ENCODE measurements around the gene COL7A1. TPM values are rescaled to one million over a fixed set of nuclear protein-coding genes. Genes with fewer than 3 reads are reported as not detected.

The COL7A1 gene
- total RNA-seq, 1 donor from 2014 or later = 28.7 TPM

GRCh38 chr3:48599077-48599501 is 4.0 kb upstream of the COL7A1 start:
- H3K79me2 ChIP-seq (ENCODE audit: insufficient read depth, low read length) = peaks cover 16% of the 10 kb centered on the region
- H3K4me2 ChIP-seq (ENCODE audit: low read length) = peak overlapping the region; percentile 74
- no peaks in the 10 kb centered on the region for H3K9me3 ChIP-seq (ENCODE audit: insufficient read depth, low read depth, low read length)
- H3K4me1 Mint-ChIP-seq (ENCODE audit: low read depth, unreplicated experiment) = peaks cover 48% of the 10 kb centered on the region
- no peak overlapping the region for H3K4me3 Mint-ChIP-seq (ENCODE audit: unreplicated experiment)
- H3K9ac ChIP-seq (ENCODE audit: low read length) = peak overlapping the region; percentile 79
- no peak for FAIRE-seq
- peaks cover 37% of the 10 kb centered on the region for H3K36me3 ChIP-seq (ENCODE audit: insufficient read depth, low read length)
- peaks cover 12% of the 10 kb centered on the region for H4K20me1 ChIP-seq (ENCODE audit: insufficient read depth, low read length)
- peaks cover 60% of the 10 kb centered on the region for H3K4me1 ChIP-seq (ENCODE audit: insufficient read depth, low read length)
- TF ChIP-seq EZH2 (IDR thresholded peaks at IDR 0.05; ENCODE audit: insufficient read depth, low read length) = no peak
- TF ChIP-seq, protein P1, sequence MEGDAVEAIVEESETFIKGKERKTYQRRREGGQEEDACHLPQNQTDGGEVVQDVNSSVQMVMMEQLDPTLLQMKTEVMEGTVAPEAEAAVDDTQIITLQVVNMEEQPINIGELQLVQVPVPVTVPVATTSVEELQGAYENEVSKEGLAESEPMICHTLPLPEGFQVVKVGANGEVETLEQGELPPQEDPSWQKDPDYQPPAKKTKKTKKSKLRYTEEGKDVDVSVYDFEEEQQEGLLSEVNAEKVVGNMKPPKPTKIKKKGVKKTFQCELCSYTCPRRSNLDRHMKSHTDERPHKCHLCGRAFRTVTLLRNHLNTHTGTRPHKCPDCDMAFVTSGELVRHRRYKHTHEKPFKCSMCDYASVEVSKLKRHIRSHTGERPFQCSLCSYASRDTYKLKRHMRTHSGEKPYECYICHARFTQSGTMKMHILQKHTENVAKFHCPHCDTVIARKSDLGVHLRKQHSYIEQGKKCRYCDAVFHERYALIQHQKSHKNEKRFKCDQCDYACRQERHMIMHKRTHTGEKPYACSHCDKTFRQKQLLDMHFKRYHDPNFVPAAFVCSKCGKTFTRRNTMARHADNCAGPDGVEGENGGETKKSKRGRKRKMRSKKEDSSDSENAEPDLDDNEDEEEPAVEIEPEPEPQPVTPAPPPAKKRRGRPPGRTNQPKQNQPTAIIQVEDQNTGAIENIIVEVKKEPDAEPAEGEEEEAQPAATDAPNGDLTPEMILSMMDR (IDR thresholded peaks at IDR 0.05; ENCODE audit: insufficient read depth, low read depth, low read length) = no peak
- H3K9me3 Mint-ChIP-seq (ENCODE audit: unreplicated experiment) = no peaks in the 10 kb centered on the region
- no peak for DNase-seq (ENCODE audit: low read depth)
- H3K27me3 ChIP-seq (ENCODE audit: insufficient read depth, low read length) = no peaks in the 10 kb centered on the region
- H3K27ac Mint-ChIP-seq (ENCODE audit: unreplicated experiment) = peak overlapping the region; percentile 89
- H3K36me3 Mint-ChIP-seq (ENCODE audit: low read depth, unreplicated experiment) = peaks cover 16% of the 10 kb centered on the region
- peak overlapping the region; percentile 92 for H3K27ac ChIP-seq (ENCODE audit: low read depth, low read length)
- H3K4me3 ChIP-seq (ENCODE audit: insufficient read depth, low read depth, low read length) = peak overlapping the region; percentile 26
- no peak overlapping the region for H2AFZ ChIP-seq (ENCODE audit: low read depth, low read length)
- no peaks in the 10 kb centered on the region for H3K27me3 Mint-ChIP-seq (ENCODE audit: low read depth, unreplicated experiment)

DNA sequence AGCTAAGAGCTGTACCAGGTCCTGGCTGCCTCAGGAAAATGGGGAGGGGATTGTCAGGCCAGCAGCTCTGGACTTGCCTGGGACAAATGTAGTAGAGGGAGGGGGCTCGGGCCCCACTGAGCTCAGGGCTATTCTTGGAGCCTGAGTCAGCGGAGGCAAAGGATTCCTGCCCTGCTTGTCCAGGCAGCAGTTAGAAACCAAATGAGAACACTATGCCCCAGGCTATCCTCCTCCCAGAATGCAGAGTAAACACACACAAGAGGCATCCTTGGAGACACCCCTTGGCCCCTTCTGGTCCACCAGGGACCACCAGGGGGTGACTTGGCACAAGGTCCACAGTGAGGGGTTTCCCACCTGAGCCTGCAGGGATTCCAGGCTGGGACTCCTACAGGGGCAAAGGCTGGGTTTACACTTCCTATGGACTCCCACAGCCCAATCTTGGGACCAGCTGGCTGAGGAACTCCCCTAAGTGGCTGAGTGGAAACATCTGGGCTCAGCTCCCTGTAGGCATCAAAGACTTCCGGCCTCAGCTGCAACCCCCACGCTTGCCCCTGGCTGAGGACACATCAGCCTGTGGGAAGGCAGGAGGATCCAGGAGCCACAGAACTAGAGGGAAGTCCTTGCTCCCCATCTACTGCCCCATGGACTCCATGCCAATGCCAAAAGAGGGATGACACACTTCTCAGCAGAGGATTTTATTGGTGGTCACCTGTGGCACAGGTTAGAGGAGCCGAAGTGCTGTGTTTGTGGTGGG is 3.4 kb upstream of the COL7A1 start:
- no peaks in the 10 kb centered on the region for H3K9me3 ChIP-seq (ENCODE audit: insufficient read depth, low read depth, low read length)
- H3K36me3 ChIP-seq (ENCODE audit: insufficient read depth, low read length) = peaks cover 32% of the 10 kb centered on the region
- peak overlapping the region; percentile 26 for H3K4me3 ChIP-seq (ENCODE audit: insufficient read depth, low read depth, low read length)
- Mint-ChIP-seq H3K4me1 (ENCODE audit: low read depth, unreplicated experiment) (peaks cover 48% of the 10 kb centered on the region), H3K27me3 (ENCODE audit: low read depth, unreplicated experiment) (no peaks in the 10 kb centered on the region), H3K4me3 (ENCODE audit: unreplicated experiment) (no peak overlapping the region), H3K9me3 (ENCODE audit: unreplicated experiment) (no peaks in the 10 kb centered on the region), H3K27ac (ENCODE audit: unreplicated experiment) (peak overlapping the region; percentile 89), H3K36me3 (ENCODE audit: low read depth, unreplicated experiment) (peaks cover 16% of the 10 kb centered on the region)
- peak overlapping the region; percentile 92 for H3K27ac ChIP-seq (ENCODE audit: low read depth, low read length)
- peaks cover 21% of the 10 kb centered on the region for H3K79me2 ChIP-seq (ENCODE audit: insufficient read depth, low read length)
- FAIRE-seq = peak; percentile 93
- no peak overlapping the region for H2AFZ ChIP-seq (ENCODE audit: low read depth, low read length)
- no peak for TF ChIP-seq EZH2 (IDR thresholded peaks at IDR 0.05; ENCODE audit: insufficient read depth, low read length)
- TF ChIP-seq, protein P1 (IDR thresholded peaks at IDR 0.05; ENCODE audit: insufficient read depth, low read depth, low read length) = no peak
- DNase-seq (ENCODE audit: low read depth) = peak; percentile 74
- H3K9ac ChIP-seq (ENCODE audit: low read length) = peak overlapping the region; percentile 79
- H4K20me1 ChIP-seq (ENCODE audit: insufficient read depth, low read length) = peaks cover 12% of the 10 kb centered on the region
- H3K4me1 ChIP-seq (ENCODE audit: insufficient read depth, low read length) = peaks cover 65% of the 10 kb centered on the region
- H3K4me2 ChIP-seq (ENCODE audit: low read length) = peak overlapping the region; percentile 74
- no peaks in the 10 kb centered on the region for H3K27me3 ChIP-seq (ENCODE audit: insufficient read depth, low read length)

DNA sequence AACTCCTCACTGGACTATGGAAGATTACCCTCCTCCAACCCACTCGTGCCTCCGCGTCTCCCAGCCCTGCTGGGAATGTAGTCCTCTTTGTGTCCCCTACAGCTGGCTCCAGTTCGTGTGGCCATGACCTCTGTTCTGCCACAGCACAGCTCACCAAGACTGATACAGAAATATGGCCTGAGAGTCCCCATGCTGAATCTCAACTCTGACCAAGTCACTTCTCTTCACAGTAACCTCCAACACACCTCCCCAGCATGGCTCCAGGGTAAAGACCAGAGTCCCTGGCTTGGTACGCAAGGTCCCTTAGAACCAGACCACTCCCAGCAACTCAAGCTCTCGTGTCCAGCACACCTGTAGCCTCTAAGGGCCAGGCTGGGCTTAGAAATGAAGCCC is 2.3 kb upstream of the COL7A1 start:
- peaks cover 48% of the 10 kb centered on the region for H3K4me1 Mint-ChIP-seq (ENCODE audit: low read depth, unreplicated experiment)
- H3K36me3 ChIP-seq (ENCODE audit: insufficient read depth, low read length) = peaks cover 23% of the 10 kb centered on the region
- H3K4me3 ChIP-seq (ENCODE audit: insufficient read depth, low read depth, low read length) = no peak overlapping the region
- peaks cover 2% of the 10 kb centered on the region for H3K9me3 Mint-ChIP-seq (ENCODE audit: unreplicated experiment)
- no peak for TF ChIP-seq EZH2 (IDR thresholded peaks at IDR 0.05; ENCODE audit: insufficient read depth, low read length)
- TF ChIP-seq, protein P1 (IDR thresholded peaks at IDR 0.05; ENCODE audit: insufficient read depth, low read depth, low read length) = no peak
- H3K27ac ChIP-seq (ENCODE audit: low read depth, low read length) = peak overlapping the region; percentile 92
- FAIRE-seq (no peak), DNase-seq (ENCODE audit: low read depth) (no peak)
- H3K79me2 ChIP-seq (ENCODE audit: insufficient read depth, low read length) = peaks cover 32% of the 10 kb centered on the region
- no peaks in the 10 kb centered on the region for H3K27me3 ChIP-seq (ENCODE audit: insufficient read depth, low read length)
- no peak overlapping the region for H3K4me3 Mint-ChIP-seq (ENCODE audit: unreplicated experiment)
- H2AFZ ChIP-seq (ENCODE audit: low read depth, low read length) = no peak overlapping the region
- peak overlapping the region; percentile 89 for H3K27ac Mint-ChIP-seq (ENCODE audit: unreplicated experiment)
- peaks cover 9% of the 10 kb centered on the region for H4K20me1 ChIP-seq (ENCODE audit: insufficient read depth, low read length)
- H3K9me3 ChIP-seq (ENCODE audit: insufficient read depth, low read depth, low read length) = no peaks in the 10 kb centered on the region
- peaks cover 75% of the 10 kb centered on the region for H3K4me1 ChIP-seq (ENCODE audit: insufficient read depth, low read length)
- no peaks in the 10 kb centered on the region for H3K27me3 Mint-ChIP-seq (ENCODE audit: low read depth, unreplicated experiment)
- H3K9ac ChIP-seq (ENCODE audit: low read length) = peak overlapping the region; percentile 79
- peak overlapping the region; percentile 74 for H3K4me2 ChIP-seq (ENCODE audit: low read length)
- peaks cover 22% of the 10 kb centered on the region for H3K36me3 Mint-ChIP-seq (ENCODE audit: low read depth, unreplicated experiment)
